Left lung (tissue), 10 donors: ENCODE results near the gene DAAM1. TPM values are rescaled to one million over a fixed set of nuclear protein-coding genes. Genes with fewer than 3 reads are reported as not detected.

ENCODE experiments used
- ATAC-seq: fragments of 200-7000 bp; cut with Tn5 transposase; one replicate; pipeline ENCODE4 v1.9.1; 2020; ENCODE audit warnings: moderate library complexity
- DNase-seq, 4 donors: peaks; one replicate each; pipeline ENCODE4 v3.0.0-alpha.2; 2013 to 2020
- H3K27ac ChIP-seq, 2 donors: fragments of 200-600 bp; sonication (generic) in 1 of 2; one replicate each; pipeline versions ENCODE4 v1.5.0 to v1.8.0; 2020 to 2021
- H3K27me3 ChIP-seq, 2 donors: fragments of 200-600 bp; sonication (generic) in 1 of 2; one replicate each; pipeline versions ENCODE4 v1.5.0 to v1.8.0; 2020 to 2021
- H3K36me3 ChIP-seq, 2 donors: fragments of 200-600 bp; sonication (generic) in 1 of 2; one replicate each; pipeline versions ENCODE4 v1.5.0 to v1.8.0; 2020 to 2021
- H3K4me1 ChIP-seq, 2 donors: fragments of 200-600 bp; one replicate each; pipeline ENCODE4 v1.8.0; 2021
- H3K4me3 ChIP-seq, 2 donors: fragments of 200-600 bp; sonication (generic) in 1 of 2; one replicate each; pipeline versions ENCODE4 v1.5.0 to v1.8.0; 2020 to 2021; ENCODE audit warnings: mild to moderate bottlenecking in 1 of 2
- H3K9me3 ChIP-seq, 2 donors: fragments of 200-600 bp; sonication (generic) in 1 of 2; one replicate each; pipeline versions ENCODE4 v1.5.0 to v1.8.0; 2020 to 2021
- CTCF ChIP-seq, 2 donors: fragments of 200-600 bp; sonication (generic) in 1 of 2; IDR thresholded peaks; one replicate each; pipeline versions ENCODE4 v1.5.0 to v1.8.0; 2021; ENCODE audit warnings: antibody characterized with exemption in 2 of 2
- intact Hi-C, 2 donors: fragments of 100-400 bp; cut with DNase I; formaldehyde crosslinking; loops; one replicate each; pipeline versions ENCODE4 v1.11.2 to v1.14.2; 2022
- polyA plus RNA-seq, 6 donors: library from polyadenylated mRNA; unstranded; fragments of 120-200 nt; gene quantifications; one replicate each; pipeline ENCODE4 v1.2.1, GENCODE V29; 2013; ENCODE audit not compliant: insufficient read length in 6 of 6
- total RNA-seq, 2 donors: library from RNA; stranded (reverse); fragmentation: NEBNext Ultra II Directional; extraction: Animal tissue kit (Norgen Biotek cat#: 25700); gene quantifications; one replicate each; pipeline ENCODE4 v1.2.1, GENCODE V29; 2021
- donor health status: DM: no; HTN: yes; CAD: no.
- donor health status: DM: no; HTN: no; CAD: no.

Gene DAAM1
- total and polyA plus RNA-seq, 8 donors: 47.5 to 68.4 (median 51.0) TPM

GRCh38 chr14:59362513-59362912 is 174.0 kb downstream of the DAAM1 start:
- Histone ChIP-seq H3K4me3 (no peak overlapping the region), H3K4me1 (peaks cover 34 to 49% of the 10 kb centered on the region in 2 donors), H3K9me3 (no peaks in the 10 kb centered on the region), H3K27ac (no peak overlapping the region), H3K27me3 (no peaks in the 10 kb centered on the region), H3K36me3 (peaks cover 0 to 4% of the 10 kb centered on the region in 2 donors)
- no peak for DNase-seq
- intact Hi-C loops: no loop called here
- ATAC-seq: no peak
- TF ChIP-seq CTCF (IDR thresholded peaks at IDR 0.05): no peak

- Histone ChIP-seq H3K4me1 (peaks cover 25 to 37% of the 10 kb centered on the region in 2 donors), H3K27ac (peak overlapping the region in 1 of 2 donors; percentile 26), H3K36me3 (peaks cover 0 to 12% of the 10 kb centered on the region in 2 donors), H3K9me3 (no peaks in the 10 kb centered on the region), H3K4me3 (no peak overlapping the region), H3K27me3 (no peaks in the 10 kb centered on the region)
- no peak for DNase-seq
- no peak for ATAC-seq
- TF ChIP-seq CTCF (IDR thresholded peaks at IDR 0.05): no peak
- intact Hi-C loops: no loop called here
Measured at GRCh38 chr14:59363531-59364226, 175.2 kb downstream of the DAAM1 start.

- no peak for TF ChIP-seq CTCF (IDR thresholded peaks at IDR 0.05)
- intact Hi-C loops: no loop called here
- no peak for DNase-seq
Measured at GRCh38 chr14:59370158-59370742, 181.8 kb downstream of the DAAM1 start.

GRCh38 chr14:59371771-59372170 is 183.3 kb downstream of the DAAM1 start:
- Histone ChIP-seq H3K27ac (no peak overlapping the region), H3K9me3 (no peaks in the 10 kb centered on the region), H3K4me3 (no peak overlapping the region), H3K27me3 (no peaks in the 10 kb centered on the region), H3K36me3 (peaks cover 0 to 15% of the 10 kb centered on the region in 2 donors), H3K4me1 (no peaks in the 10 kb centered on the region)
- no peak for TF ChIP-seq CTCF (IDR thresholded peaks at IDR 0.05)
- no peak for DNase-seq
- intact Hi-C loops: no loop called here
- ATAC-seq: no peak

More at GRCh38 chr14:59370158-59370742, 181.8 kb downstream of the DAAM1 start:
- Histone ChIP-seq H3K4me1 (no peaks in the 10 kb centered on the region), H3K4me3 (no peak overlapping the region), H3K9me3 (no peaks in the 10 kb centered on the region), H3K36me3 (peaks cover 0 to 15% of the 10 kb centered on the region in 2 donors), H3K27ac (no peak overlapping the region), H3K27me3 (no peaks in the 10 kb centered on the region)
- ATAC-seq: no peak

GRCh38 chr14:59374048-59374447 is 185.6 kb downstream of the DAAM1 start:
- no peaks in the 10 kb centered on the region for H3K36me3 ChIP-seq
- no peaks in the 10 kb centered on the region for H3K9me3 ChIP-seq
- no peaks in the 10 kb centered on the region for H3K27me3 ChIP-seq
- intact Hi-C loops: no loop called here
- no peak overlapping the region for H3K27ac ChIP-seq
- no peaks in the 10 kb centered on the region for H3K4me1 ChIP-seq
- ATAC-seq: no peak
- no peak for DNase-seq
- no peak overlapping the region for H3K4me3 ChIP-seq
- no peak for TF ChIP-seq CTCF (IDR thresholded peaks at IDR 0.05)
